Activated CD8-positive, alpha-beta T cell treated with anti-CD3 and anti-CD28 coated beads for 36 hours (primary cell): ENCODE data around the gene FRMD4A. TPM values are rescaled to one million over a fixed set of nuclear protein-coding genes. Genes with fewer than 3 reads are reported as not detected.

ENCODE experiments used
- ATAC-seq: fragments of 200-7000 bp; cut with Tn5 transposase; one replicate; pipeline ENCODE4 v1.10.0; 2021; ENCODE audit warnings: mild to moderate bottlenecking, moderate library complexity
- CTCF ChIA-PET: fragments of 350-600 bp; sonication (Branson Sonifier 250); formaldehyde crosslinking; loops from one replicate; lab custom pipeline; 2021; ENCODE audit warnings: antibody characterized with exemption; lab: Charles Lee
- POLR2A ChIA-PET: fragments of 350-600 bp; sonication (Branson Sonifier 250); formaldehyde crosslinking; loops from one replicate; lab custom pipeline; 2021; ENCODE audit warnings: antibody characterized with exemption; lab: Charles Lee
- DNase-seq: peaks from one replicate; pipeline ENCODE4 v3.0.0-alpha.2; 2020
- H3K27ac Mint-ChIP-seq: one replicate; pipeline ENCODE4 v1.8.0; 2021; ENCODE audit warnings: mild to moderate bottlenecking, mixed read lengths
- H3K27me3 Mint-ChIP-seq: one replicate; pipeline ENCODE4 v1.8.0; 2021; ENCODE audit warnings: mixed read lengths
- H3K36me3 Mint-ChIP-seq: one replicate; pipeline ENCODE4 v1.8.0; 2021; ENCODE audit warnings: low read depth, mixed read lengths
- H3K4me1 Mint-ChIP-seq: one replicate; pipeline ENCODE4 v1.8.0; 2021; ENCODE audit warnings: low read depth, mixed read lengths
- H3K4me3 Mint-ChIP-seq: one replicate; pipeline ENCODE4 v1.8.0; 2021; ENCODE audit warnings: mild to moderate bottlenecking, moderate library complexity, mixed read lengths
- H3K9me3 Mint-ChIP-seq: one replicate; pipeline ENCODE4 v1.8.0; 2021; ENCODE audit warnings: mixed read lengths
- CTCF ChIP-seq: fragments of 200-600 bp; IDR thresholded peaks from one replicate; pipeline ENCODE4 v1.8.0; 2022; ENCODE audit warnings: antibody characterized with exemption, mild to moderate bottlenecking
- intact Hi-C: fragments of 100-400 bp; cut with micrococcal nuclease; formaldehyde crosslinking; loops from one replicate; pipeline ENCODE4 v1.10.0; 2022
- total RNA-seq, 2 experiments: library from RNA; stranded (reverse); gene quantifications; one replicate each; pipeline ENCODE4 v1.2.3, GENCODE V29; 2021

FRMD4A gene
- total RNA-seq, 2 experiments from 2014 or later: 2.1 to 2.8 TPM

- no peak overlapping the region for H3K27ac Mint-ChIP-seq
- H3K4me1 Mint-ChIP-seq: no peaks in the 10 kb centered on the region
- no peak for TF ChIP-seq CTCF
- intact Hi-C loops: no loop called here
- ATAC-seq (no peak), DNase-seq (no peak)
- ChIA-PET POLR2A (interaction anchor here (0.6 kb wide), 1 partner anchor 1458 kb away, joined by 4 read pairs; no protein-coding TSS in a partner anchor), CTCF (no interaction called here)
- no peaks in the 10 kb centered on the region for H3K36me3 Mint-ChIP-seq
- H3K4me3 Mint-ChIP-seq: no peak overlapping the region
- no peaks in the 10 kb centered on the region for H3K9me3 Mint-ChIP-seq
- H3K27me3 Mint-ChIP-seq: peaks cover 6% of the 10 kb centered on the region
Measured at GRCh38 chr10:14358886-14359573, 28.3 kb upstream of the FRMD4A start.

GRCh38 chr10:14356921-14357320 is 26.2 kb upstream of the FRMD4A start:
- no peak overlapping the region for H3K27ac Mint-ChIP-seq
- no peaks in the 10 kb centered on the region for H3K9me3 Mint-ChIP-seq
- no peak overlapping the region for H3K4me3 Mint-ChIP-seq
- CTCF ChIA-PET: interaction anchor here (1.6 kb wide), 1 partner anchor 161 kb away, joined by 6 read pairs; no protein-coding TSS in a partner anchor
- intact Hi-C loops: no loop called here
- ATAC-seq (no peak), DNase-seq (no peak)
- no peaks in the 10 kb centered on the region for H3K4me1 Mint-ChIP-seq
- no peaks in the 10 kb centered on the region for H3K36me3 Mint-ChIP-seq
- POLR2A ChIA-PET: no interaction called here
- TF ChIP-seq CTCF: no peak
- H3K27me3 Mint-ChIP-seq: peaks cover 6% of the 10 kb centered on the region

- ATAC-seq: no peak
- H3K27ac Mint-ChIP-seq: no peak overlapping the region
- POLR2A ChIA-PET: no interaction called here
- intact Hi-C loops: no loop called here
- H3K36me3 Mint-ChIP-seq: no peaks in the 10 kb centered on the region
- no peak overlapping the region for H3K4me3 Mint-ChIP-seq
- H3K27me3 Mint-ChIP-seq: peaks cover 6% of the 10 kb centered on the region
- CTCF ChIA-PET: no interaction called here
- DNase-seq: no peak
- H3K4me1 Mint-ChIP-seq: no peaks in the 10 kb centered on the region
- H3K9me3 Mint-ChIP-seq: no peaks in the 10 kb centered on the region
- TF ChIP-seq CTCF: no peak
Measured at GRCh38 chr10:14355750-14356149, 25.0 kb upstream of the FRMD4A start.

- no peak for DNase-seq
- Mint-ChIP-seq H3K36me3 (no peaks in the 10 kb centered on the region), H3K4me3 (no peak overlapping the region), H3K4me1 (no peaks in the 10 kb centered on the region), H3K27me3 (peaks cover 6% of the 10 kb centered on the region), H3K9me3 (no peaks in the 10 kb centered on the region), H3K27ac (no peak overlapping the region)
- no peak for TF ChIP-seq CTCF
- ChIA-PET CTCF (interaction anchor here (1.2 kb wide), 1 partner anchor 27 kb away, joined by 3 read pairs; no protein-coding TSS in a partner anchor), POLR2A (no interaction called here)
- intact Hi-C loops: no loop called here
- no peak for ATAC-seq
Measured at GRCh38 chr10:14353291-14353913, 22.7 kb upstream of the FRMD4A start.

- TF ChIP-seq CTCF: no peak
- Mint-ChIP-seq H3K36me3 (no peaks in the 10 kb centered on the region), H3K27me3 (peaks cover 7% of the 10 kb centered on the region), H3K4me1 (no peaks in the 10 kb centered on the region), H3K27ac (no peak overlapping the region), H3K4me3 (no peak overlapping the region), H3K9me3 (no peaks in the 10 kb centered on the region)
- no peak for ATAC-seq
- CTCF ChIA-PET: no interaction called here
- POLR2A ChIA-PET: no interaction called here
- intact Hi-C loops: no loop called here
- no peak for DNase-seq
Measured at GRCh38 chr10:14350006-14350405, 19.3 kb upstream of the FRMD4A start.
